Tibial nerve (tissue), 4 donors: Measurements from ENCODE around the gene LMX1B. TPM values are rescaled to one million over a fixed set of nuclear protein-coding genes. Genes with fewer than 3 reads are reported as not detected.

Source experiments
- DNase-seq, 2 donors: peaks; one replicate each; pipeline ENCODE4 v3.0.0-alpha.2; 2019; ENCODE audit warnings: low spot score in 2 of 2
- H3K27ac ChIP-seq, 4 donors: fragments of 200-600 bp; sonication (generic) in 3 of 4; one replicate each; pipeline ENCODE4 v1.5.1; 2017 to 2019; ENCODE audit warnings: mild to moderate bottlenecking in 1 of 4
- H3K27me3 ChIP-seq, 2 donors: fragments of 200-600 bp; sonication (generic) in 1 of 2; one replicate each; pipeline versions ENCODE4 v1.5.1 to v1.6.0; 2017 to 2019
- H3K36me3 ChIP-seq, 3 donors: fragments of 200-600 bp; sonication (generic); one replicate each; pipeline ENCODE4 v1.5.1; 2018 to 2019
- H3K4me1 ChIP-seq, 4 donors: fragments of 200-600 bp; sonication (generic) in 3 of 4; one replicate each; pipeline ENCODE4 v1.5.1; 2017 to 2019
- H3K4me3 ChIP-seq, 4 donors: fragments of 200-600 bp; sonication (generic) in 3 of 4; one replicate each; pipeline ENCODE4 v1.5.1; 2017 to 2019; ENCODE audit warnings: mild to moderate bottlenecking in 1 of 4, moderate library complexity in 1 of 4
- H3K9me3 ChIP-seq, 4 donors: fragments of 200-600 bp; sonication (generic) in 3 of 4; one replicate each; pipeline ENCODE4 v1.5.1; 2017 to 2019
- CTCF ChIP-seq, 5 experiments: fragments of 200-600 bp in 3 of 5; fragments of 450-650 bp in 2 of 5; sonication (generic) in 3 of 5; IDR thresholded peaks; one replicate each; pipeline ENCODE4 v1.5.1; 2016 to 2019; ENCODE audit warnings: antibody characterized with exemption in 5 of 5, mild to moderate bottlenecking in 3 of 5, moderate library complexity in 2 of 5
- EP300 ChIP-seq, 2 donors: sonication (generic); formaldehyde crosslinking; IDR thresholded peaks; one replicate each; pipeline ENCODE4 v1.6.1; 2017; ENCODE audit warnings: antibody characterized with exemption in 2 of 2, mild to moderate bottlenecking in 1 of 2
- POLR2A ChIP-seq, 2 donors: fragments of 450-650 bp; IDR thresholded peaks; one replicate each; pipeline ENCODE4 v1.6.1; 2017; ENCODE audit warnings: antibody characterized with exemption in 2 of 2, mild to moderate bottlenecking in 2 of 2, moderate library complexity in 2 of 2
- WGBS, 2 donors: methylation state at CpG; one replicate each; pipeline ENCODE4 v1.1.5; 2018; 5-methylcytosine and 5-hydroxymethylcytosine counted together
- total RNA-seq, 4 donors: library from RNA; depleted of rRNA; stranded (reverse); fragments of >200 nt; gene quantifications; one replicate each; pipeline ENCODE4 v1.1.0, GENCODE V29; 2016

Gene LMX1B
- total RNA-seq, 4 donors from 2014 or later, result 0.60 to 1.5 (median 0.78) TPM; not detected in 1

GRCh38 chr9:126628969-126629674 lies 15.4 kb downstream of the LMX1B start:
- H3K27ac ChIP-seq, result no peak overlapping the region
- no peak overlapping the region for H3K4me3 ChIP-seq
- peaks cover 0 to 92% of the 10 kb centered on the region in 2 donors for H3K27me3 ChIP-seq
- DNase-seq, result no peak
- 30 to 41% methylated on average over 11 of the region's 11 CpGs for WGBS, 2 donors
- TF ChIP-seq POLR2A (IDR thresholded peaks at IDR 0.05) (no peak), CTCF (IDR thresholded peaks at IDR 0.05) (no peak), EP300 (IDR thresholded peaks at IDR 0.05) (no peak)
- no peaks in the 10 kb centered on the region for H3K9me3 ChIP-seq
- H3K36me3 ChIP-seq, result no peaks in the 10 kb centered on the region
- peaks cover 0 to 28% (median 11%) of the 10 kb centered on the region in 4 donors for H3K4me1 ChIP-seq

GRCh38 chr9:126630458-126631237 lies 16.9 kb downstream of the LMX1B start:
- Histone ChIP-seq H3K36me3 (no peaks in the 10 kb centered on the region), H3K9me3 (no peaks in the 10 kb centered on the region), H3K4me3 (no peak overlapping the region), H3K27ac (no peak overlapping the region), H3K4me1 (peaks cover 0 to 13% (median 6%) of the 10 kb centered on the region in 4 donors), H3K27me3 (peaks cover 0 to 82% of the 10 kb centered on the region in 2 donors)
- WGBS, 2 donors, result 16 to 26% methylated on average over 18 to 20 of the region's 20 CpGs
- DNase-seq, result no peak
- TF ChIP-seq EP300 (IDR thresholded peaks at IDR 0.05) (no peak), CTCF (IDR thresholded peaks at IDR 0.05) (no peak), POLR2A (IDR thresholded peaks at IDR 0.05) (no peak)

GRCh38 chr9:126631254-126631653 lies 17.5 kb downstream of the LMX1B start:
- Histone ChIP-seq H3K36me3 (no peaks in the 10 kb centered on the region), H3K27ac (no peak overlapping the region), H3K4me1 (peaks cover 0 to 7% (median 2%) of the 10 kb centered on the region in 4 donors), H3K27me3 (peaks cover 0 to 77% of the 10 kb centered on the region in 2 donors), H3K4me3 (no peak overlapping the region), H3K9me3 (no peaks in the 10 kb centered on the region)
- TF ChIP-seq EP300 (IDR thresholded peaks at IDR 0.05), result no peak
- TF ChIP-seq POLR2A (IDR thresholded peaks at IDR 0.05), result no peak
- TF ChIP-seq CTCF (IDR thresholded peaks at IDR 0.05), result no peak
- 46 to 61% methylated on average over 6 of the region's 6 CpGs for WGBS, 2 donors
- no peak for DNase-seq

- no peaks in the 10 kb centered on the region for H3K36me3 ChIP-seq
- TF ChIP-seq CTCF (IDR thresholded peaks at IDR 0.05), result no peak
- no peak for TF ChIP-seq EP300 (IDR thresholded peaks at IDR 0.05)
- no peak for TF ChIP-seq POLR2A (IDR thresholded peaks at IDR 0.05)
- 65 to 68% methylated on average over 17 of the region's 17 CpGs for WGBS, 2 donors
- peaks cover 0 to 77% of the 10 kb centered on the region in 2 donors for H3K27me3 ChIP-seq
- H3K27ac ChIP-seq, result no peak overlapping the region
- DNase-seq, result no peak
- H3K4me3 ChIP-seq, result no peak overlapping the region
- no peaks in the 10 kb centered on the region for H3K9me3 ChIP-seq
- H3K4me1 ChIP-seq, result peaks cover 0 to 12% (median 0%) of the 10 kb centered on the region in 4 donors
These were observed 20.3 kb downstream of the LMX1B start for GRCh38 chr9:126633881-126634558.
